Stimulated activated CD4-positive, alpha-beta T cell treated with anti-CD3 and anti-CD28 coated beads, Interleukin-4, amount 100 ng/mL, for 24 hours (primary cell): ENCODE data around the gene CARD14.

Source experiments
- DNase-seq: peaks from one replicate; pipeline ENCODE4 v3.0.0-alpha.2; 2020

CARD14 gene

GRCh38 chr17:80212962-80213642 is 43.3 kb downstream of the CARD14 start:
- no peak for DNase-seq

GRCh38 chr17:80213643-80213975 is 43.8 kb downstream of the CARD14 start:
- DNase-seq = no peak

- DNase-seq = no peak
These were observed 44.4 kb downstream of the CARD14 start for GRCh38 chr17:80214012-80214877.

GRCh38 chr17:80214878-80215210 is 45.0 kb downstream of the CARD14 start:
- no peak for DNase-seq

GRCh38 chr17:80216473-80217456 is 46.9 kb downstream of the CARD14 start:
- no peak for DNase-seq

- DNase-seq = no peak
These were observed 48.0 kb downstream of the CARD14 start for GRCh38 chr17:80217703-80218362.

- no peak for DNase-seq
These were observed 48.6 kb downstream of the CARD14 start for GRCh38 chr17:80218391-80218790.

- DNase-seq = peak; percentile 95
These were observed 49.4 kb downstream of the CARD14 start for GRCh38 chr17:80219013-80219762.

- no peak for DNase-seq
These were observed 49.9 kb downstream of the CARD14 start for GRCh38 chr17:80219763-80220053.

- peak; percentile 67 for DNase-seq
These were observed 50.4 kb downstream of the CARD14 start, which contains the start of the genes SGSH and SLC26A11 for GRCh38 chr17:80220054-80220735. Gene SGSH, minus strand, starts transcription at chr17:80220333. Its CDS starts 20 bp downstream, at chr17:80220313. Gene SLC26A11, plus strand, starts transcription at chr17:80220427. Its CDS starts 1,134 bp downstream, at chr17:80221561.

- DNase-seq = no peak
These were observed 50.9 kb downstream of the CARD14 start for GRCh38 chr17:80220736-80221215.

- DNase-seq = no peak
These were observed 51.7 kb downstream of the CARD14 start for GRCh38 chr17:80221351-80222105.

GRCh38 chr17:80222376-80223141 is 52.7 kb downstream of the CARD14 start:
- DNase-seq = no peak

GRCh38 chr17:80223142-80223815 is 53.4 kb downstream of the CARD14 start:
- no peak for DNase-seq

GRCh38 chr17:80223838-80224497 is 54.1 kb downstream of the CARD14 start:
- DNase-seq = no peak

GRCh38 chr17:80224683-80225082 is 54.9 kb downstream of the CARD14 start:
- no peak for DNase-seq

GRCh38 chr17:80225230-80225629 is 55.4 kb downstream of the CARD14 start:
- no peak for DNase-seq

- no peak for DNase-seq
These were observed 57.3 kb downstream of the CARD14 start for GRCh38 chr17:80227156-80227555.
